OCI-LY1 (cell line): ENCODE data around the gene ST3GAL5.

ENCODE experiments used
- H2AFZ ChIP-seq: fragments of 200-600 bp; sonication (generic), shearing (Covaris generic); 2 replicates; pipeline ENCODE4 v1.6.0; 2014; ENCODE audit warnings: antibody characterized with exemption, mild to moderate bottlenecking, low read length
- H3F3A ChIP-seq: fragments of 200-600 bp; sonication (generic), shearing (Covaris generic); 2 replicates; pipeline ENCODE4 v1.6.0; 2014; ENCODE audit warnings: mild to moderate bottlenecking, antibody characterized with exemption, low read length, moderate library complexity; ENCODE audit not compliant: insufficient read depth
- H3K27ac ChIP-seq: fragments of 200-600 bp; sonication (generic); 2 replicates; pipeline ENCODE4 v1.5.1; 2014; ENCODE audit warnings: low read length, mixed run types, mild to moderate bottlenecking, low read depth; ENCODE audit not compliant: poor library complexity, severe bottlenecking
- H3K27me3 ChIP-seq: fragments of 200-600 bp; sonication (generic); 2 replicates; pipeline ENCODE4 v1.6.0; 2014; ENCODE audit warnings: antibody characterized with exemption, mild to moderate bottlenecking, low read length, moderate library complexity; ENCODE audit not compliant: insufficient read depth
- H3K36me3 ChIP-seq: fragments of 200-600 bp; sonication (generic); 2 replicates; pipeline ENCODE4 v1.6.1; 2014; ENCODE audit warnings: mild to moderate bottlenecking, antibody characterized with exemption, low read length, moderate library complexity, mixed read lengths; ENCODE audit not compliant: insufficient read depth
- H3K4me1 ChIP-seq: fragments of 200-600 bp; sonication (generic); 2 replicates; pipeline ENCODE4 v1.5.1; 2014; ENCODE audit warnings: mild to moderate bottlenecking, low read length, moderate library complexity; ENCODE audit not compliant: insufficient read depth, severe bottlenecking
- H3K4me2 ChIP-seq: fragments of 200-600 bp; sonication (generic), shearing (Covaris generic); 2 replicates; pipeline ENCODE4 v1.6.1; 2014; ENCODE audit warnings: low read length
- H3K4me3 ChIP-seq: fragments of 200-600 bp; sonication (generic); 2 replicates; pipeline ENCODE4 v1.5.1; 2014; ENCODE audit warnings: low read length, low read depth, mild to moderate bottlenecking, mixed read lengths; ENCODE audit not compliant: poor library complexity, severe bottlenecking
- H3K79me2 ChIP-seq: fragments of 200-600 bp; shearing (Covaris generic); 2 replicates; pipeline ENCODE4 v1.6.1; 2016; ENCODE audit warnings: mixed run types, low read length, mixed read lengths; ENCODE audit not compliant: insufficient read depth
- H3K9ac ChIP-seq: fragments of 200-600 bp; sonication (generic), shearing (Covaris generic); 2 replicates; pipeline ENCODE4 v1.6.1; 2014; ENCODE audit warnings: mild to moderate bottlenecking, low read length, mixed read lengths
- H3K9me2 ChIP-seq: fragments of 200-600 bp; sonication (generic), shearing (Covaris generic); 2 replicates; pipeline ENCODE4 v1.6.1; 2014; ENCODE audit warnings: low read depth, mild to moderate bottlenecking, low read length, mixed read lengths
- H3K9me3 ChIP-seq: fragments of 200-600 bp; shearing (Covaris generic); 2 replicates; pipeline ENCODE4 v1.6.1; 2014; ENCODE audit warnings: low read length, mixed read lengths
- H4K20me1 ChIP-seq: fragments of 200-600 bp; sonication (generic), shearing (Covaris generic); 2 replicates; pipeline ENCODE4 v1.6.0; 2016; ENCODE audit warnings: mild to moderate bottlenecking, low read length; ENCODE audit not compliant: insufficient read depth
- EZH2 ChIP-seq: fragments of 200-600 bp; sonication (generic), shearing (Covaris generic); IDR thresholded peaks from 2 replicates; pipeline ENCODE4 v1.8.0; 2017; ENCODE audit warnings: borderline replicate concordance, mixed run types, mild to moderate bottlenecking, antibody characterized with exemption, low read length, moderate library complexity, mixed read lengths
- TF ChIP-seq, protein P1 (sequence below): fragments of 200-600 bp; sonication (generic), shearing (Covaris generic); IDR thresholded peaks from 2 replicates; pipeline ENCODE4 v1.5.1; 2017; ENCODE audit warnings: mild to moderate bottlenecking, antibody characterized with exemption, low read length, moderate library complexity, mixed read lengths

ST3GAL5 gene

DNA sequence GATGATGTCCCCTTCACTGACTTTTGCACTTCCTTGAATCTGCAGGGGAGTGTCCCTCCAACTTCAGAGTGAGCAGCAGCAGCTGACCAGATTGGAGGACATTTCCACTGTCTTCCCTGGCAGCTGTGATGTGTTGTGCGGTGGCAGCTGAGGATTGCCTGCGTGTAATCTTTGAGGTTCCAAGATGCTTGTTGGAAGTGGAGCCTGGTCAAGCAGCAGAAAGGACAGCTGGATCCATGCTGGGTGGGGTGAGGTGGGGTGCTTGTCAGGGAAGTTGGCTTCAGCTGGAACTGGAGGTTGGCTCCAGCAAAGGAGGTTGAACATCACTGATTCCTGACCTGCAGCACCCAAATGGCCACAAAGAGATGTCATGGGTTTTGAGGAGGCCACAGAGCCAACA is 64.8 kb downstream of the ST3GAL5 start:
- H3K9me2 ChIP-seq: no peaks in the 10 kb centered on the region
- H4K20me1 ChIP-seq: no peaks in the 10 kb centered on the region
- H3K27me3 ChIP-seq: no peaks in the 10 kb centered on the region
- no peak overlapping the region for H3K4me3 ChIP-seq
- no peak overlapping the region for H3K4me2 ChIP-seq
- H3K4me1 ChIP-seq: peaks cover 8% of the 10 kb centered on the region
- H3F3A ChIP-seq: no peaks in the 10 kb centered on the region
- H2AFZ ChIP-seq: no peak overlapping the region
- H3K36me3 ChIP-seq: no peaks in the 10 kb centered on the region
- no peak overlapping the region for H3K9ac ChIP-seq
- peaks cover 6% of the 10 kb centered on the region for H3K9me3 ChIP-seq
- TF ChIP-seq, protein P1, sequence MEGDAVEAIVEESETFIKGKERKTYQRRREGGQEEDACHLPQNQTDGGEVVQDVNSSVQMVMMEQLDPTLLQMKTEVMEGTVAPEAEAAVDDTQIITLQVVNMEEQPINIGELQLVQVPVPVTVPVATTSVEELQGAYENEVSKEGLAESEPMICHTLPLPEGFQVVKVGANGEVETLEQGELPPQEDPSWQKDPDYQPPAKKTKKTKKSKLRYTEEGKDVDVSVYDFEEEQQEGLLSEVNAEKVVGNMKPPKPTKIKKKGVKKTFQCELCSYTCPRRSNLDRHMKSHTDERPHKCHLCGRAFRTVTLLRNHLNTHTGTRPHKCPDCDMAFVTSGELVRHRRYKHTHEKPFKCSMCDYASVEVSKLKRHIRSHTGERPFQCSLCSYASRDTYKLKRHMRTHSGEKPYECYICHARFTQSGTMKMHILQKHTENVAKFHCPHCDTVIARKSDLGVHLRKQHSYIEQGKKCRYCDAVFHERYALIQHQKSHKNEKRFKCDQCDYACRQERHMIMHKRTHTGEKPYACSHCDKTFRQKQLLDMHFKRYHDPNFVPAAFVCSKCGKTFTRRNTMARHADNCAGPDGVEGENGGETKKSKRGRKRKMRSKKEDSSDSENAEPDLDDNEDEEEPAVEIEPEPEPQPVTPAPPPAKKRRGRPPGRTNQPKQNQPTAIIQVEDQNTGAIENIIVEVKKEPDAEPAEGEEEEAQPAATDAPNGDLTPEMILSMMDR: no peak
- no peak for TF ChIP-seq EZH2
- no peak overlapping the region for H3K27ac ChIP-seq
- H3K79me2 ChIP-seq: no peaks in the 10 kb centered on the region

DNA sequence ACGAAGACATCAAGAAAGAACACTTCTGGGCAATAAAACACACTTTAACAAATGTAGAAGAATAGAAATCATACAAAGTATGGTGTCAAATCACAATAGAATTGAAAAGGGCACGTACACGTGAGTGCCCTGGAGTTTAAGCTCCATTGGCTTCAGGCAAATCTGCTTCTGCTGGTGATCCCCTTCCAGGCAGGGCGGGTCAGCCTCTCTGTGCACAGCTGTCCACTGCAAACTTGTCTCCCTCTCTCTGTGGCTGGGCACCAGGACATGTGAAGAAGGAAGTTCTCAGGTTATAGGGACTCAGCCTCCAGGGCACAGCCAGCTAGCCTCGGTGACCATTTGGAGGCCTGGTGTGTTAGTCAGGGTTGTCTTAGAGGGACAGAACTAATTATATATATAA is 66.0 kb downstream of the ST3GAL5 start:
- Histone ChIP-seq H3K36me3 (no peaks in the 10 kb centered on the region), H3K4me3 (no peak overlapping the region), H2AFZ (no peak overlapping the region), H3K27ac (no peak overlapping the region), H4K20me1 (no peaks in the 10 kb centered on the region), H3K9me3 (peaks cover 6% of the 10 kb centered on the region), H3K9ac (no peak overlapping the region), H3K9me2 (no peaks in the 10 kb centered on the region), H3K4me1 (peaks cover 3% of the 10 kb centered on the region), H3K4me2 (no peak overlapping the region), H3K27me3 (no peaks in the 10 kb centered on the region), H3K79me2 (no peaks in the 10 kb centered on the region), H3F3A (no peaks in the 10 kb centered on the region)
- TF ChIP-seq EZH2: no peak
- TF ChIP-seq, protein P1: no peak

DNA sequence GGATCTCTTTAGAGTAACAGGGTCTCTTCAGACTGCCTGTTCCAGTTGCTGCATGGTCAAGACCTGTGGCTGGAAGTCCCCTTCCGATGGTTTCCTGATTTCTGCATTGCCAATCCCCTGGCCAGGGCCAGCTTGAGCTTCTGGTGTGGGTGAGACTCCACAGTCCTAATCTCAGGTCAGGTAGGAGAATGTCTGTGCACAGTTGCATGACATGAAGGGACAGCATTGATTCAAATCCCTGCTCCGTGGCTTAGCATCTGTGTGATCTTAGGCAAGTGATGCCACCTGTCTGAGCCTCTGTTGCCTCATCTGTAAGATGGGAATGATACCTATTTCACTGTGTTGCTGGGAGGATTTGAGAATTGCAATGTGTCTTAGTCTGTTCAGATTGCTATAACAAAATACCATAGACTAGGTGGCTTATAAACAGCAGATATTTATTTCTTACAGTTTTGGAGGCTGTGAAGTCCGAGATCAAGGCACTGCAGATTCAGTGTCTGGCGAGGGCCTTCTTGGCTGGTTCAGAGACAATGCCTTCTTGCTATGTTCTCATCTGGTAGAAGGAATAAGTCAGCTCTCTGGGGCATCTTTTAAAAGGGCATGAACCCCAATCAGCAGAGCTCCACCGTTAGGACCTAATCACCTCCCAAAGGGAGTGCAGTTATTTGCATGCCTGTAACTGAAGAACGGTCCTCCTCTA is 68.8 kb downstream of the ST3GAL5 start:
- H3K27ac ChIP-seq: no peak overlapping the region
- no peaks in the 10 kb centered on the region for H3K9me3 ChIP-seq
- no peak overlapping the region for H3K4me2 ChIP-seq
- no peaks in the 10 kb centered on the region for H3K9me2 ChIP-seq
- H2AFZ ChIP-seq: no peak overlapping the region
- no peaks in the 10 kb centered on the region for H3K36me3 ChIP-seq
- no peaks in the 10 kb centered on the region for H3K27me3 ChIP-seq
- no peak overlapping the region for H3K9ac ChIP-seq
- no peaks in the 10 kb centered on the region for H3F3A ChIP-seq
- no peak overlapping the region for H3K4me3 ChIP-seq
- no peak for TF ChIP-seq EZH2
- TF ChIP-seq, protein P1: no peak
- no peaks in the 10 kb centered on the region for H3K4me1 ChIP-seq
- no peaks in the 10 kb centered on the region for H3K79me2 ChIP-seq
- no peaks in the 10 kb centered on the region for H4K20me1 ChIP-seq
